Activated CD4-positive, alpha-beta T cell treated with anti-CD3 and anti-CD28 coated beads, Interleukin-2, Interleukin-4, amounts not matched to agents 100 ng/mL and 50 ng/mL, durations not matched to agents 16 hours and 8 hours (primary cell): Measurements from ENCODE around the gene CPNE9.

Experiments
- DNase-seq: peaks from one replicate; pipeline ENCODE4 v3.0.0-alpha.2; 2020; ENCODE audit warnings: low spot score

The CPNE9 gene, protein sequence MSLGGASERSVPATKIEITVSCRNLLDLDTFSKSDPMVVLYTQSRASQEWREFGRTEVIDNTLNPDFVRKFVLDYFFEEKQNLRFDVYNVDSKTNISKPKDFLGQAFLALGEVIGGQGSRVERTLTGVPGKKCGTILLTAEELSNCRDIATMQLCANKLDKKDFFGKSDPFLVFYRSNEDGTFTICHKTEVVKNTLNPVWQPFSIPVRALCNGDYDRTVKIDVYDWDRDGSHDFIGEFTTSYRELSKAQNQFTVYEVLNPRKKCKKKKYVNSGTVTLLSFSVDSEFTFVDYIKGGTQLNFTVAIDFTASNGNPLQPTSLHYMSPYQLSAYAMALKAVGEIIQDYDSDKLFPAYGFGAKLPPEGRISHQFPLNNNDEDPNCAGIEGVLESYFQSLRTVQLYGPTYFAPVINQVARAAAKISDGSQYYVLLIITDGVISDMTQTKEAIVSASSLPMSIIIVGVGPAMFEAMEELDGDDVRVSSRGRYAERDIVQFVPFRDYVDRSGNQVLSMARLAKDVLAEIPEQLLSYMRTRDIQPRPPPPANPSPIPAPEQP

GRCh38 chr3:9703736-9704346 lies at the start of gene CPNE9:
CPNE9 (plus strand) TSS chr3:9703833; CDS start chr3:9703997, 164 bp downstream.
- no peak for DNase-seq

- no peak for DNase-seq
Measured at GRCh38 chr3:9659849-9660248, 43.8 kb upstream of the CPNE9 start.

DNA sequence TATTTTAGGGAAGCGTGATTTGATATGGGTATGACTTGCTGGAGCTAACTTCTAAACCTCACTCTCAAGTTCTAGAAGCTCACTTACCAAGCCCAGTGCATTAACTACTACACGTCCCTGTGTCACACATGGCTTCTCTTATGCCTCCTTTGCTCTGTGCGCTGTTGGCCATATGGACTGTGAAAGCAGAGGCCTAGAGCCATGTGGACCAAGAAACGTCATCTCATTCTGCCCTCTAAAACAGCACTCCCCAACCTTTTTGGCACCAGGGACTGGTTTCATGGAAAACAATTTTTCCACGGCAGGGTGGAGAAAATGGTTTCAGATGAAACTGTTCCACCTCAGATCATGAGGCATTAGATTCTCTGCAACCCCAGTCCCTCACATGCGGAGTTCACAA lies 42.7 kb upstream of the CPNE9 start:
- DNase-seq, result no peak

- DNase-seq, result no peak
Measured at GRCh38 chr3:9664119-9664751, 39.4 kb upstream of the CPNE9 start.

DNA sequence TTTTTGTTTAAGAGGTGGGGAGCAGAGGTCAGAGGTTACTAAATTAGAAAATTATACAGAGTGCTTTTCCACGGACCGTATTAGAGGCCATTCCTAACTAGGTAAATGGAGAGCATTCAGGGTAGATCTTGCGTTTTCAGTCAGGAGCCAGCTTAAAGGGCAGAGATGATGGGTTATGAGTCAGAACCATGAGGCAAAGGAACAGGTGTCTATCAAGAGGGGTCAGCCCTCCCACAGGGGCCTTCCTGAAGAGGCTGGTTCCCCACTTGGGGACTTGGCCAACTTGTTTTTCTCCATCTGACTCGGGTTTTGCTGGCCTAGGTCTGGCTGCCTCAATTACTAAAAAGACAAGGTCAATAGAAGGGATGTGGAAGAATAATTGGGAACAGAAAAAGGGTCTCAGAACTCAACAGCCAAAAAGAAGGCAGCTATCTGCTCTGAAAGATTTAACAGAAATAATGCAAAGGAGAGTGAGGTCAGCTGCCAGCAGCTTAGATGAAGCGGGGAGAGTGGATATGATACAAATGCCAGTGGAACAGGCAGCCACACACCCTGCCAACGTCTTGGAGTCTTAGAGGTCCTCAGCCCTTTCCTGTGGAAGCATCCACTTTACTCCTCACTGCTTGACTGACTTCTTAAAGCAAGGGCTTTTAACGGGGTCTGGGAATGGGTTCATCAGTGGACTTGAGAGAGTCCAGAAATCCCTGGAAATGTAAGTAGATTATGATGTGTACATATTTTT lies 36.8 kb upstream of the CPNE9 start:
- DNase-seq, result no peak

GRCh38 chr3:9669277-9669676 lies 34.4 kb upstream of the CPNE9 start:
- no peak for DNase-seq

DNA sequence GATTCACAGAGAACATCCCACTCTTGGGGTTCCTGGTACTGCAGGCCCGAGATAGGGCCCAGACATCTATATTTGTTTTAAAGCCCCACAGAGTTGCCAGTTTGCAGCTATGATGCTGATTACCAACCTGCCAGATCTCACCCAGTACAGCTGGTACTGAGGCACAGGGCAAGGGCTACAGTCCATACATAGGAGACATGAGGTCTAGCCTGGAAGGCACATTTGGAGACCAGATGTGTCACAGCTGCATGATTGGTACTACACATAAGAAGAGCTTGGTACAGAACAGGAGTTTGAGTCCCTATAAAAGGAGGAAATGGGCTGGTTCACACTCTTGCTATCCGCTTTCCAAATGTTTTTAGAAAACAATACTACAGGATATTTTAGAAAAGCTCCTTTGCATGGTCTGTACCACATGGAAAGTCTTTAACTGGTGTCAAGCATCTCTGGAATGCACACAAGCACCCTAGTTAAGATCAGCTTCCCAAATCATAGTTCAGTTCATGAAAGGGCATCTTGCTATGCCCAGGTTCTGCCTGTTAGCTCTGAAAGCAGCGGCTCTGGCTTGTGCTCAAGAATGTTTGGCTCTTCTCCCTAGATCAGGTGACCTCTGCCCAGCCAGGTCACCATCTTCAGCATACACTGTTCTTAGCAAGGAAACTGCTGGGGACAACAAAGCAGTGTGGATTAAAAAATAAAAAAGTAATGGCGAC lies 33.8 kb upstream of the CPNE9 start:
- no peak for DNase-seq

DNA sequence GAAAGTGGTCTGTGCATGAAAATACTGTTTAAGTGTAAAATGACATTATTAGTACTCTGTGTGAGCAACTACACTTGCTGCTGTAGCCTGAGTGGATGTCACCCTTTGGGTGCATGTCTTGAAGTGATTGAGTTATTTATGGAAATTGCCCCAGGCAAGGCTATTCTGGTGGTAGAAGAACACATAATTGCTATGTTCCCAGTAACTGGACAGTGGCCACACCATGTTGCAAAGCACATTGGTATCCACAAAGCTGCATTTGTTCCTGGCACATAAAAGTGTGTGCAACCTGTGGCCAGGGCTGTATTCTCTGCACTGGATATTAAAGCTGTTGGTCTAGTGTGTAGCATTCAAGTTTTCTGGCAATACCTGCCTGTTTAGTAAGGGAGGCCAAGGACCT lies 30.6 kb upstream of the CPNE9 start:
- DNase-seq, result no peak

DNA sequence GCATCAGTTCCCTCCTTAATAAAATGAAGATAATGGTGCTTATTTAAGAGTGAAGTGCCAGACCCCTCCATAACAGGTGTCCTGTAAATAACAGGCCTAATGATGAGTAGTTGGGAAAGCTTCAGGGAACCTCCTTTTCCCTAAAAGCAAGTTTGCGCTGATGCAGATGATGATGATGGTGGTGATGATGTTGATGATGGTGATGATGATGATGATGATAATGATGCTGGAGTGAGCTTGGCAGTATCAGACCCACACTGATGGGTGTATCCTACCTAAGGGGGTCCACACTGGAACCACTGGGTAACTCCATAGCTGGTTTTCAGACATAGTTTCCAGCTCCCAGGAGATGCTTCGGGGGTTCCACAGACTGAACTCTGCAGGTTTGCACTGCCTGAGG lies 29.9 kb upstream of the CPNE9 start:
- no peak for DNase-seq

GRCh38 chr3:9675736-9676290 lies 27.8 kb upstream of the CPNE9 start:
- DNase-seq, result no peak

DNA sequence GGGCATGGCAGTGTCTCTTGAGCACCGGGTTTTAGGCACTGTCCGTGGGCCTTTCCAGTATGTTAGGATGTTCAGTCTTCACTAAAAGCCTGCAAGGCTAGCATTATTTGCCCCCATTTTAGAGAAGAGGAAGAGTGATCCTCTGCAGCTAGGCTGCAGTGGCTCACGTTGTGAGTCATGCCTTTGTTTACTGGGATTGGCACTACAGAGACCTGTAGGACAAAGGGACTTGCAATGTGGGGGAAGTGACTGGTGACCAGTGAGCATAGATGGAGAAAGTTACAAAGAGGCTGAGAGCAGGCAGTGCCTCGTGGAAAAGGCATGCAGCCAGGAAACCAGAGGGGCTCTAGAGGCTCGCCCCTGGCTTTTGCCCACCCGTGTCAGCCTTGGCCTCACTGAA lies 26.8 kb upstream of the CPNE9 start:
- no peak for DNase-seq

DNA sequence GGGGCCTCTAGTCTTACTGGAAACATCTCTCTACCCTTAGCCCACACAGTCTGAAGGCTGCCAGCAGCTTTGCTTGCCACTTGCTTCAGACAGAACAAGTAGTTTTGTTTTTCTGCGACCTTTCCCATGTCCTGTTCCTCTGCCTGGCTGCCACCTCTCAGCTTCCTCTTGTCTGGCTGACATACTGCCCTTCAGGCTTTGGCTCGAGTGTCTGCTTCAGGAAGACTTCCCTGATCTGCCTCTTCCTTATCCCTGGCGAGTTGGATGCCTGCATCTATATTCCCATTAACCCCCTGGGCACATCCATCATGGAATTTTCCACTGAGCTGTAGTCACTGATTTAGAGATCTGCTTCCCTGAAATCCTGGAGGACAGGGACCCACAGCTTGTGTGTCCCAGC lies 25.1 kb upstream of the CPNE9 start:
- DNase-seq, result no peak

DNA sequence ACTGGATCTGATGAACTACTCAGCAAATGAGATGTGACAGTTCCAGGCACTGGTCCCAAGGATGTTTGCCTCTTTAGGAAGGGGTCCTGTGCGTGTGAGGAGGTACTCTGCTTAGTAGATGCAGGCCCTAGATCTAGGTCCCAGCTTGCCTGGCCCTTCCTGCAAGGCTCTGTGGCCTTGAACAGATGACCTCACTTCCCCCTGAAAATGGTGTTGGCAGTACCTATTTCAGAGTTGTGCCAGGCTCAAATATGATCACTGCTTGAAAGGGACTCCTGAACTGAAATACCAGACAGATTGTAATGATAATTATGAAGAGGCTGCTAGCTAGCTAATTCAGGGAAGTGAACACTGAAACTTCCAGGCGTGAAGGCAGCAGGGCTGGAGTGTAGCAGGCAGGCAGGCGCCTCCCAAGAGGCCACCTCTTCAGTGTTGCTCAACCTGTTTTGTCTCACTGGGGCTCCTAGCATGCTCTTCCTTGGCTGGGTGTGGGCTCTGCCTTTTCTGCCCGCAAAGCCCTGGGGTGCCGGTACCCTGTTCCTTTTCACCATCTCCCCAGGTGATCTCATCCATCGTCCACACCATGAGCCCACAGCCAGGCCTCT lies 24.1 kb upstream of the CPNE9 start:
- no peak for DNase-seq

DNA sequence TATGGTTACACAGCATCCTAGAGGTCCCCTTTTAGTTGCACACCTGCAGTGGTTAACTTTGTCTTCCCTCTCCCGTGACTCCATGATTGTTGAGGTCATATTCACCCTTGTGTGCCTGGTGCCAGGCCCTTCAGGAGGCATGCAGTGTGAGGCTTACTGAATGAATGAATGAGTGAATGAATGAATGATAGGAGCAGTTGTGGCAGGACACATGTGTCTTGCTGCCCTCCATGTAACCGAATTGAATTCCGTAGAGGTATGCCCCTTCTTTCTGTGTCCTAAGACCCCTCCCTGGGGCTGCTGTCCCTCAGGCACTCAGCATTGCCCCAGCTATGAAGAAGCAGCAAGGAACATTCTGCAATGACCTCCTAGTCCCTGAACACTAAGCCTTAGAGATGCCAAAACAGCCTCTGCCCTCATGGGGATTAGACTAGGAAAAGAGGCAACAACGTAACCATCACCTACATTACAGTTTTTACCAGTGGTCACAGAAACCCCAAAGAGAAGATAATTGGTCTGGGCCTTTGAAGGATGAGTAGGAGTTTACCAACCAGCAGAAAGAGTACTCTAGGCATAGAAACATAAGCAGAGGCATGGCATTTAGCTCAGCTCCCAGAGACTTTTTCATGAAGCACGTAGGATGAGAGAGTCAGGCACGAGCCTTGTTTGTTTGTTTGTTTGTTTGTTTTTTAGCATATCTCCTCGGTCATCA lies 22.5 kb upstream of the CPNE9 start:
- no peak for DNase-seq

DNA sequence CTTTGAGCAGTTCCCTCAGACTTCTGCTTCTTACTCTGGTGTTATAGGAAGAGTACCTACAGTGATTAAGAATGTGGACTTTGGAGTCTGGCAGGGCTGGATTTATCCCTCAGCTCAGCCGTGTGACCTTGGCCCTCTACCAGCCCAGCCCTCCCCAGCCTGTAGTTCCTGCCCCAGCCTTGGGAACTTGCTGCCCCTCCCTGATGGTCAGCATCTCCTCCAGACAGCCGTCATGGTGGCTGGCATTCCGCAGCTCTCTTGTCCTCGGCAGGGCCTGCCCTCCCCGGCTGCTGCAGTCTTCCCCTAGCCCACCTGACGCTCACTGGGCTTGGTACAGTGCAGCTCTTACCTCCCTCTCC lies 21.9 kb upstream of the CPNE9 start:
- DNase-seq, result no peak

GRCh38 chr3:9682096-9682495 lies 21.5 kb upstream of the CPNE9 start:
- no peak for DNase-seq

- no peak for DNase-seq
Measured at GRCh38 chr3:9683426-9683825, 20.2 kb upstream of the CPNE9 start.

DNA sequence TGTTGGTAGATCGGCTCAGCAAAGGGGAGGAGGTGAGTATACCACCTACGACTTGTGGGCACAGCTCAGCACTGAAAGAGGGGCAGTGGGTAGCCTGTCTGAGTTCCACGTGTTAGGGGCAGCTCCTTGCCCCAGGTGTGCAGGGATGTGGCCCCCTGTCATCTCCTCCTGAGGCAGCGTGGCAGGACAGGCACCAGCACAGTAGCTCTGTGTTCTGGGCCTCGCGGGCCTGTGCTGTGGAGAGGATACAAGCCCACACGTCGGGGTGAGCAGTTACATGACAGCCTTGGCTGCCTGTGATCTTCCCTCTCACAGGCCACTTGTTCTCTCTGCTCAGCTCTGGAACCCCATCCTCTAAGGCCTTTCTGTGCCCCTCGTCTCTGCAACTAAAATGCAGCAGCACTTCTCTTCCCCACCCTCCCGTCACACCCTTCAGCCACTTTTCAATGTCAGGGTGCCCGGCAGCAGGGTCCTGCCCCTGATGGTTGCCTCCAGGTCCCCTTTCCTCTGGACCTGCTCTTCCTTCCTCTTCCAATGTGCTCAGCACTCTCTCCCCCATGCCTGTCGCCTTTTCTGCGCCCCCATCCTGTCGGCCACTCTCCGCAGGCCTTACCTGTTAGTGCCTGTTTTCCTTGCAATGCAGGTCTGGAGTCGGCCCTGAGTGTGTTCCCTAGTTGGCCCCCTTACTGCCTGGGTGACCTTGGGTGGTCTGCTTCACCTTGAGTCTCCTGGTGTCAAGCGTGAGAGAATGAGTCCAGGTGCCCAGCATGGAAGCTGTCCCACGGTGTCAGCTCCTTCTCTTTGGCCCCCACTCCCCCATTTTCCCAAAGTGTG lies 18.2 kb upstream of the CPNE9 start:
- DNase-seq, result no peak

DNA sequence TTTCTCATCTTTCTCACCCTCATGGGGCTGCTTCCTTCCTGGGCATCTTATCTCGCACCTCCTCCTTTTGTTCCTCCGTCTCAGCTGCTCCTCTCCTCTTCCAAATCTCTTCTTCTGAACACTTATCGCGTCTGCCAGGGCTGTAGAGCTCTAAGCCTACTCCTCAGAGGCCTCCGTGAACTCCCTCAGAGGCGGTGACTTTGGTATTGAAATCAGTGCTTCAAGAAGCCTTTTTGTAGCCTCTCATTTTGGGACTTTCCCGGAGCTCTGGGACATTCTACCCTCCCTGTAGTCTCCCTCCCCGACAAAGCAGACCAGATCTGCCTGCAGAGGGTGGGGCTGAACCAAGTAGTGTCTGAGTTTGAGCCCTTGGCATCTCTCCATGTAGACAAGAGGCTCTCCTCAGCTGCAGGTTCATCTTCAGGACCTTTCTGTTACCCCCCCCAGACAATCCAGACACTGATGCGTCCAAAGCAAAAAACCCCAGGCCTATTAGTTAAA lies 17.5 kb upstream of the CPNE9 start:
- DNase-seq, result no peak
